Right renal pelvis (tissue), 4 donors: ENCODE results near the gene CD300LF. TPM values are rescaled to one million over a fixed set of nuclear protein-coding genes. Genes with fewer than 3 reads are reported as not detected.

ENCODE experiments used
- DNase-seq, 4 donors: peaks; one replicate each; pipeline ENCODE4 v3.0.0-alpha.2; 2013; ENCODE audit warnings: low read depth in 4 of 4, low spot score in 3 of 4, missing footprints in 1 of 4
- polyA plus RNA-seq, 4 donors: library from polyadenylated mRNA; unstranded; fragments of 120-200 nt; gene quantifications; one replicate each; pipeline ENCODE4 v1.2.1, GENCODE V29; 2013; ENCODE audit not compliant: insufficient read length in 4 of 4

CD300LF gene
- polyA plus RNA-seq, 4 donors = 0.16 to 0.50 (median 0.27) TPM

- DNase-seq = no peak
Measured at GRCh38 chr17:74730491-74731346, 18.0 kb upstream of the CD300LF start.

GRCh38 chr17:74729866-74730265 is 17.1 kb upstream of the CD300LF start:
- no peak for DNase-seq

- no peak for DNase-seq
Measured at GRCh38 chr17:74729368-74729767, 16.6 kb upstream of the CD300LF start.

GRCh38 chr17:74728702-74729075 is 16.0 kb upstream of the CD300LF start:
- DNase-seq = no peak

- DNase-seq = no peak
Measured at GRCh38 chr17:74728033-74728701, 15.4 kb upstream of the CD300LF start.

GRCh38 chr17:74725111-74725510 is 12.4 kb upstream of the CD300LF start:
- DNase-seq = no peak

GRCh38 chr17:74723891-74724290 is 11.2 kb upstream of the CD300LF start:
- DNase-seq = no peak

- no peak for DNase-seq
Measured at GRCh38 chr17:74722782-74723181, 10.1 kb upstream of the CD300LF start.

GRCh38 chr17:74720506-74720905 is 7.8 kb upstream of the CD300LF start:
- DNase-seq = no peak

GRCh38 chr17:74715144-74715543 is 2.4 kb upstream of the CD300LF start:
- DNase-seq = no peak

- DNase-seq = no peak
Measured at GRCh38 chr17:74713171-74713755, 540 bp upstream of the CD300LF start.

GRCh38 chr17:74712301-74712700 is 422 bp downstream of the CD300LF start:
- no peak for DNase-seq

- DNase-seq = no peak
Measured at GRCh38 chr17:74711058-74711824, 1.5 kb downstream of the CD300LF start.

- no peak for DNase-seq
Measured at GRCh38 chr17:74704544-74704943, 8.2 kb downstream of the CD300LF start.

GRCh38 chr17:74703311-74703710 is 9.4 kb downstream of the CD300LF start:
- no peak for DNase-seq

- DNase-seq = no peak
Measured at GRCh38 chr17:74702116-74702871, 10.4 kb downstream of the CD300LF start.

- no peak for DNase-seq
Measured at GRCh38 chr17:74699236-74699635, 13.5 kb downstream of the CD300LF start.

GRCh38 chr17:74698069-74698468 is 14.7 kb downstream of the CD300LF start:
- no peak for DNase-seq

- DNase-seq = no peak
Measured at GRCh38 chr17:74697515-74697914, 15.2 kb downstream of the CD300LF start.

GRCh38 chr17:74695629-74696028 is 17.1 kb downstream of the CD300LF start:
- no peak for DNase-seq
